Anterior cingulate cortex (tissue), 58 donors: ENCODE measurements around the gene CLMP.

ENCODE experiments used
- DNase-seq, 58 donors: peaks; one replicate each; lab custom pipeline; 2025; lab: John Stamatoyannopoulos, UW

Gene CLMP

GRCh38 chr11:123195188-123196059 lies at the start of gene CLMP:
Gene CLMP (minus strand): TSS chr11:123195248. CDS start chr11:123194940, 308 bp downstream.
- DNase-seq: peak in 6 of 58 donors; percentile 10 to 17 (median 12)

GRCh38 chr11:123241874-123242543 lies 47.0 kb upstream of the CLMP start:
- DNase-seq: peak in 2 of 58 donors; percentile 24 to 26

GRCh38 chr11:123241294-123241693 lies 46.2 kb upstream of the CLMP start:
- no peak for DNase-seq

- peak in 10 of 58 donors; percentile 10 to 73 (median 29) for DNase-seq
Observed at GRCh38 chr11:123239191-123240150, 44.4 kb upstream of the CLMP start.

- no peak for DNase-seq
Observed at GRCh38 chr11:123238297-123238696, 43.2 kb upstream of the CLMP start.

GRCh38 chr11:123236879-123237278 lies 41.8 kb upstream of the CLMP start:
- DNase-seq: no peak

GRCh38 chr11:123235656-123236261 lies 40.7 kb upstream of the CLMP start:
- DNase-seq: no peak

GRCh38 chr11:123235117-123235655 lies 40.1 kb upstream of the CLMP start:
- DNase-seq: peak in 5 of 58 donors; percentile 7 to 26 (median 15)

- DNase-seq: no peak
Observed at GRCh38 chr11:123233975-123234334, 38.9 kb upstream of the CLMP start.

GRCh38 chr11:123233280-123233974 lies 38.4 kb upstream of the CLMP start:
- DNase-seq: no peak

- no peak for DNase-seq
Observed at GRCh38 chr11:123231777-123232176, 36.7 kb upstream of the CLMP start.

GRCh38 chr11:123231256-123231655 lies 36.2 kb upstream of the CLMP start:
- DNase-seq: no peak

- DNase-seq: no peak
Observed at GRCh38 chr11:123230346-123230745, 35.3 kb upstream of the CLMP start.

GRCh38 chr11:123228496-123229163 lies 33.6 kb upstream of the CLMP start:
- no peak for DNase-seq

GRCh38 chr11:123227763-123228495 lies 32.9 kb upstream of the CLMP start:
- no peak for DNase-seq

- DNase-seq: no peak
Observed at GRCh38 chr11:123221584-123221983, 26.5 kb upstream of the CLMP start.

GRCh38 chr11:123221096-123221561 lies 26.1 kb upstream of the CLMP start:
- no peak for DNase-seq
